GM23248 (cell line): ENCODE data around the gene WFDC12.

Source experiments
- EZH2 ChIP-seq: fragments of 200-600 bp; sonication (generic); IDR thresholded peaks from 2 replicates; pipeline ENCODE4 v1.6.1; 2018; ENCODE audit warnings: antibody characterized with exemption, mild to moderate bottlenecking; ENCODE audit not compliant: insufficient read depth, poor library complexity, severe bottlenecking
- EZH2phosphoT487 ChIP-seq: fragments of 200-600 bp; sonication (generic); IDR thresholded peaks from 2 replicates; pipeline ENCODE4 v1.6.1; 2018; ENCODE audit warnings: antibody characterized with exemption, moderate library complexity, mild to moderate bottlenecking, low read depth; ENCODE audit not compliant: insufficient read depth

- TF ChIP-seq EZH2phosphoT487 (no peak), EZH2 (no peak)
Observed at GRCh38 chr20:45164906-45165305, 40.6 kb upstream of the WFDC12 start.
